Left cardiac atrium (tissue), 4 donors: ENCODE results near the gene DYTN. TPM values are rescaled to one million over a fixed set of nuclear protein-coding genes. Genes with fewer than 3 reads are reported as not detected.

Experiments
- ATAC-seq, 2 donors: fragments of 200-7000 bp; cut with Tn5 transposase; one replicate each; pipeline ENCODE4 v1.9.1; 2020; ENCODE audit warnings: mild to moderate bottlenecking in 2 of 2, moderate library complexity in 2 of 2
- DNase-seq: peaks from one replicate; pipeline ENCODE4 v3.0.0-alpha.2; 2020
- intact Hi-C, 2 donors: fragments of 100-400 bp; cut with DNase I; formaldehyde crosslinking; loops; one replicate each; pipeline versions ENCODE4 v1.14.1 to v1.15.1; 2022 to 2023
- total RNA-seq, 2 donors: library from RNA; stranded (reverse); fragmentation: NEBNext Ultra II Directional; extraction: Animal tissue kit (Norgen Biotek cat#: 25700); gene quantifications; one replicate each; pipeline ENCODE4 v1.2.1, GENCODE V29; 2021
- donor health status: DM: no; HTN: yes; CAD: no.
- donor health status: DM: no; HTN: yes; CAD: no; lungs with severe emphysema.
- donor health status: DM: yes; HTN: yes; CAD: no.
- donor health status: Dilated cardiomyopathy.

Gene DYTN
- total RNA-seq, 2 donors from 2014 or later: not detected

DNA sequence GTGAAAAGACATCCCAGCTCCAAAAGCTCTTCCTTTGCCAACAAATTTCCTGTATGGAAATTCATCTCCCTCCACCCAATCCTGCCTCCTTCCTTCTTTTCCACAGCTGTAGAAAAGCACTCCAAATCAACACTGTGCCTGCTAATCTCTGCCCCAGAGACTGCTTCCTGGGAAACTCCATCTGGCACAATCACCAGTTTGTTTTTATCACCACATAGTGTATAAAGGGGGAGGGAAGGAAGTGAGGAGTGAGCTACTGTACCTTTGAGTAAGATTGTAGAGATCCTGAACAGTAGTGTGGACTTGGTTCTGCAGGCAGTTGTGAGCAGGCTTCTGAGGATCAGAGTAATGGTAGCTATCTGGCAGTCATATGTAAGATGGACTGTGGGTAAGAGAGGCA lies 90.6 kb downstream of the DYTN start:
- intact Hi-C loops: no loop called here
- ATAC-seq (no peak), DNase-seq (no peak)

DNA sequence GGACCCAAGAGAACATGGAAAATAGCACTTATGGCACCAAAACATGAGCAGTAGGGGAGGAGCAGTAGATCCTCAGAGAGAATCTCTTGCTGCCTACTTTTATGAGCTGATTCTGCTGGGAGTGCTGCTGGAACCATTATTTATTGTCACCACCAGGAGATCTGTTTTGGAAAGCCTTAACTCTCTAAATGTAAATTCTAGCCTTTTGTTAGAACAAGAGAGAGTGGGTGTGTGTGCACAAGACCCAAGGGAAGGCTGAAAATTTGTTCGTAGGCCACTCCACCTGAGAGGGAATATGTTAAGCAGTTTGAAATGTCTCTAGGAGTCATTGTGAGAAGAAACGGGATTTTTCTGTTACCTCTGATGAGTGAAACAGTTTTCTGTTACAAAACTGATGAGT lies 92.1 kb downstream of the DYTN start:
- DNase-seq (no peak), ATAC-seq (no peak)
- intact Hi-C loops: no loop called here

DNA sequence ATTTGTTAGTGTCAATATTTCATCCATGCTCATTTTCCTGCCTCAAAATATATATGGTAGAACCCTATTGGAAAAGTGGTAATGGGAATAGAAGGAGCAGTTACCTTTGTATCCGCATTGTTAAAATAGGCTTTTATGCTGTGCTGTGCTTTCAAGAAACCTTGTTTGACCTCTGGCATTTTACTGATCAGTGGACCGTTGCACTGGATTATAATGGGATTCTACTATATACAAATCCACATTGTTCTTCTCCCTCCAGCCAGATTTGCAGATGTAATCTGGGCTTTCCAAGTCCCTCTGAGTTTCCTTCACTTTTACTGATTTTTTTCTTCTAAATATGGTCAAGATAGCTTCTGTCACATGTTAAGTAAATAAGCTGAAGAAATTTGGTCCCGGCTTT lies 99.2 kb downstream of the DYTN start:
- DNase-seq (no peak), ATAC-seq (no peak)
- intact Hi-C loops: no loop called here

DNA sequence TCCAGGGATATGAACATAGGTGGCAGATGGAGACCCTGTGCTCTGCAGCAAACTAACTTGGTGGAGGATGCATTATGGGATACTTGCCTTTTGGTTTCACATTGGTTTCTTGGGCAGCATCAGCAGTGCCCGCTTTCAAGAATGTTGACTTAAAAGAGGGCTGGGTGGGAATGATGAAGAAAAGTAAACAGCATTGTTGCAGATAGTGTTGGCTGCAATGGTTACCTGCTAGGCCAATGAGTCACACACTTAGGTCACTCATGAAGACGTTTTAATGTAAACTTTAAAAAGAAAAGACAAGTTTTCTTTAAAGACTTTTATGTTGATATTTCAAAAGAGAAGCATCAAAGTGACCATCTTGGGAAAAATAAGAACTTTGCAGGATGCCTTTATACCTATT lies 102.0 kb downstream of the DYTN start:
- intact Hi-C loops: no loop called here
- no peak for DNase-seq
- no peak for ATAC-seq

DNA sequence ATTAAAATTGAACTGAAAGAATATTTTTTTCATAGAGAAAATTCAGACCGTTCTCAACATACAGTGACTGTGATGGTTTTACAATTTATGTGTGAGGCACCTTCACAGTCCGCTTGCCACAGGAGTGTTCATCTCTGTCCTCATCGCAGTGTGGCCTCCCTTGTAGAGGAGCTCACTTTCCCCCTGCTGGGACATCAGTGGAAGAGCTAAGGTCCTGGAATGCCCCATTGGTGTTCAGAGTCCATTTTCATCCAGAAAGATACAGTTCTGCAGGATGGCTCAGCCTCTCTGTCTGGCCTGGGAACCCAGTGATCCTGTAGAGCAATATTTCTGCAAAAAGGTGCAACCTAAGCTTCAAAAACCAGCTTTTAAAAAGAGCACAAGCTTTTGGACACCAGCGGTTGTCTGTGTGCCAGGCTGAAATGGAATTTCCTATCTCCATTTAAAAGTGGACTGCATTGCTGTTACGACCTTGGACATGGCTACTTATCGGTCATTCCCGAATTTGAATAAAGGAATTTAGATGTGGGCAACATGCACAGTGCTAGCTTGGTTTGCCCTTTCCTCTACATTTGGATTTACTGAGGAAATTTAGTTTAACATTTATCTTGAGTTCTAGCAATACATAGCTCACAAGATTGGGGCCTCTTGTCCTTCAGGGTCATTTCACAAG lies 102.6 kb downstream of the DYTN start:
- peak; percentile 38 to 53 for ATAC-seq
- intact Hi-C loops: no loop called here
- DNase-seq: no peak

DNA sequence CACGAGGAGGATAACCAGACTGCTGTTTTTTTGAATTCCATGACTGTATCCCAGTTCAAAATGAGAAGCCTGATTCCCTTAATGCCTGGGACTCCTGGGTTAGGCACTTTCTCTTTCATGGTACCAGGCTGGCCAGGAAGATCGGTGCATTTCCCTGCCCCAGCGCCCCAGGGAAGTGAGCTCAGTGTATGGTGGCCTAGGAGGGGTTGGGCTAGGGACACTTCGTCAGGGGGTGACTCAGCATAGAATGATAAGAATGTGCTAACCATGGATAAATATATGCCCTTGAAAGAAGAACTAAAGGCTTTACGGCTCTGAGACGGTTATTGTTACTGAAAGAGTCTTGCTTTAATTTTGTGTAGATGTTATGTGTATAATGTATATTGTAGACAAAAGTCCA lies 103.4 kb downstream of the DYTN start:
- ATAC-seq (peak; percentile 34 to 61), DNase-seq (no peak)
- intact Hi-C loops: no loop called here

DNA sequence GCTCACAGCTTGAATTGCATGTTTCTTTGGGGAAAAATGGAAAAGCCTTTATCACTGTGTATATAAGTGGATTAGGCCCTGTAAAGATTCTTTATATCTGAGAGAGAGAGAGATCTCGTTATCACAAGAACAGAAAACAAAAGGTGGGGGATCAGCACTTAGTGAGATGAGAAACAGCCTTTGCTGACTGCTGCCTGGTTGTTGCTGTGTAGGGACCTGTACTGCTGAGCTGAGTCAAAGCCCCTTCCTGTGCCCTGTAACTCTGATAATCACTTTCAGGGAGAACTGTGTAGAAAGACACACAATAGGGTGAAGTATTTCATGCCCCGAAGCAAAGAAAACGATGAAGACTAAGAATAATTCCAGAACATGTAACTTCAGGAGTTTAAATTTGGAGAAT lies 106.5 kb downstream of the DYTN start:
- ATAC-seq (no peak), DNase-seq (no peak)
- intact Hi-C loops: no loop called here

DNA sequence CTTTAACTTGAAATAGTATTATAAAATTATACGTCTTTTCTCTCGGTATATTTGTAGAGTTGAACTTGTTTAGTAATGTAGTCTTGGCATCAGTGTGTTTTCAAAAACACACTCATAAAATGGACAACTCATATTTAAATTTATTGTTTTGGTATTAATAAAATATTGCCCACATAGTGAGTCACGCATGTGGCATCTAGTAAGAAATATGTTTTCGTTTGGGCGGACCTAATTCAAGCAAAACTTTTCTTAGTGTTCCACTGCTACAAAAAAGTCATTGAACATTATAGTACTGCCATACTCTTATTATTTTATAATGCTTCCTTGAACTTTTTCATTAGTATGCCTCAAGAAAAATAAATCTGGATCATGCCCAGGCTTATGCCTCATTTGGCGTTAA lies 107.0 kb downstream of the DYTN start:
- intact Hi-C loops: no loop called here
- DNase-seq: no peak
- no peak for ATAC-seq

DNA sequence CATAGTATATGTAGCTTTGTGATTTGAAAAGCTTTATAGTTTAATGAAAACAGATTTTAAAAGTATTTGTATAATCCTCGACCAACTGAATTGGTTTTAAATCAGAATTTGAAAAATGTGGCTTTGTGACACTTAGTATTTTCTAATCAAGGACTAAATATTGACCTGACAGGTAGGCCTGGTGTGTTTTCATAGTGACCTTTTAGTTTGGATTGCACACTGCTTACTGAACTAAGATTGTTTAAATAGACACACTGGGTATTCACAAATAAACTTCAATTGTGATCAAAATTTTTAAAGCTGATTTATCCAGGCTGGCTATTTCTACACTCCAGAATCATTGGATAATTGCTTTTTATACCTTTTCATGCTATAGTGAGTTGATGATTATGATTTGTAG lies 107.7 kb downstream of the DYTN start:
- DNase-seq: no peak
- no peak for ATAC-seq
- intact Hi-C loops: no loop called here

DNA sequence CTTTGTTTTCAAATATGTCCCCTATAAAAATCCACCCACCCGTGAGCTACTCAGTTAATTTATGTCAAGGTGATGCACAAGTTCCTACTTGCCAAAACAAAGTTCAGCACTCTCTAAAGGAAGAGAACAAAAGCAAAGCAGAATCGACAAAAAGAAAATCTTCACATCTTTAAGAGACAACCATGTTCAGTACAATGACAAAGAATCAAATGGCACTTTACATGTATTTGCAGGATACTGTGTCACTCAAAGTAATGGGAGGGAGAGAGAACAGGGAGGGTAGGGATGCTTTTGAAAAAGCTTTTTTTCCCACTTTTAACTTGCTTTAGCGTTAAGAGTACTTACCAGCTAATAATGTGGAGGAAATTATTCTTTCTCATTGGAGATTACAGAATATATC lies 115.0 kb downstream of the DYTN start:
- DNase-seq: no peak
- intact Hi-C loops: no loop called here
- no peak for ATAC-seq

Other genes starting within 250 kb of the DYTN start
- not detected for gene FAM237A, start 75.9 kb downstream of the DYTN start, total RNA-seq
- under 1 TPM; 0.50 to 0.80 TPM for gene MDH1B, start 46.9 kb upstream of the DYTN start, total RNA-seq
- 10 to 100 TPM; 23.7 to 34.8 TPM for gene FASTKD2, start 47.2 kb upstream of the DYTN start, total RNA-seq
- under 1 TPM; 0.34 to 0.50 TPM for gene CPO, start 221.1 kb upstream of the DYTN start, total RNA-seq